GM19395 (cell line): ENCODE results near the gene DPP4.

Experiments used
- ATAC-seq: cut with Tn5 transposase; IDR thresholded peaks from one replicate; pipeline ENCODE4 v1.9.1; 2021; ENCODE audit warnings: mild to moderate bottlenecking, moderate library complexity; ENCODE audit not compliant: unreplicated experiment

The DPP4 gene

DNA sequence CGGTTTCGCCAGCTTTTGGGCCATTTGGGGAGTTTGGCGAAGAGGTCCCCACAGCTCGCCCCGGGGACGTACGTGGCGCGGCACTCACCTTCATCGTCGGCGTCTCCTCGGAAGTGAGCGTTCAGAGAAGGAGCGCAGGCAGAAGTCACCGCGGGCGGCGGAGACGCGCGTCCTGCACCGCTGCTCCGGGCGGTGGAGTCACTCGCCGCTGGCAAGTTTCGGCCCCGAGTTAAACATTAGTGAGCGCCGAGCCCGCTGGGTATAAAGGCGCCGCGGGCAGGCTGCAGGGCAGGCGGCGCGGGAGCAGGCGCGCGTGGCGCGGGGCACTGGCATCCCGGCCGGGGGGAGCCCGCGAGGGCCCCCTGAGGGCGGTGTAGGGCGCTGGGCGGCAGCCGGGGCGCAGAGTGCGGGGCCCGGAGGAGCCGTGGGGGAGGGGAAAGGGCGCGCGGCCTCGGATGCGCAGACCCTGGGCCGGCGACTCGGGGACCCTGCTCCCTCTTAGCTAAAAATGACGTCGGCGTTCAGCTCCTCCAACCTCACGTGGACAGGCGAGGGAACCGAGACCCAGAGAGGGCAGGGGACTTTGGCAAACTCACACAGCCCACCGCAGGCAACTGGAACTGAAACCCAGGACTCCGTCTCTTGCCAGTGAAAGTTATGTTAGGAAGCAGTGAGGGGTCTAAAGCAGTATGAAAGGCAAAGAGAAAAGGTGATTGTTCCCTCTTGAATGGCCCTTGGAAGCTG is at the start of gene DPP4:
TSS of gene DPP4 (minus strand) at position 328 of the 744 bp plus-strand sequence. CDS start at position 94, 234 bp downstream.
- ATAC-seq: peak; percentile 87

DNA sequence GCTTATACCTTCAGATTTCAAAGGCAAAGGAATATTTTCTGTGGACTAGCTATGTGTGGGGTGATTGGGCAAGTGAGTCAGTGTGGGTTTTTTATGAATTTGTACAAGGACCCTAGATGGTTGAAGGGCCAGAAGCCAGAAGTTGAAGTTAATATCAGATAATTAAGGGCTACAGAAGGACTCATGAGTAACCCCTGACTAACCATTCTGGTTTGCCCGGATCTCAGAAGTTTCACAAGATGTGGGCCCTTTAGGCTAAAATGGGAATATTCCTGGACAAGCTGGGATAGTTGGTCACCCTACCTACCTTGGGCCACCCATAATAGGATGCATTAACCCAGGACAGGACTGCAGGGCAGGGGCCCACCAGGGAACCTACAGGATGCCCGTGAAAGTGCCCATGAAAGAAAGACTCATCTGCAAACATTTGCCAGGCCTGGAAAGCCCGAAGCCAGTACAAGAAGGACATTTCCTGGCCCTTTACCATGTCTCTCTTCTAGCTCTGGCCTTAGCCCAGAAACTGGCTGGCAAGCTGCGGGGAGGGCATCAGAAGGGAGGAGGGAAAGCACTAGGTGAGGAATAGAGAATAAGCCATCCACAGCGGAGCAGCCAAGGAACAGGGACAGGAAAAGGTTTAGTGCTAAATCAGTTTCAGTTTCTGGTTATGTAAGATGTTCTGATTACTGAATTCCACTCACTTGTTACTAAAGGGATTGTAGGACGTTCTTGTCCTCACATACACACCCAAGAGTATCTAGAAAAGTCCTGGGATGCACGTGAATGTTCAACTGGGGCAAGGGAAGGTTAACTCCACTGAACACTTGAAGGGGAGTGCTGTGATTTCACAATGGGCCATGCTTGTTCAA is 44.4 kb upstream of the DPP4 start:
- no peak for ATAC-seq

DNA sequence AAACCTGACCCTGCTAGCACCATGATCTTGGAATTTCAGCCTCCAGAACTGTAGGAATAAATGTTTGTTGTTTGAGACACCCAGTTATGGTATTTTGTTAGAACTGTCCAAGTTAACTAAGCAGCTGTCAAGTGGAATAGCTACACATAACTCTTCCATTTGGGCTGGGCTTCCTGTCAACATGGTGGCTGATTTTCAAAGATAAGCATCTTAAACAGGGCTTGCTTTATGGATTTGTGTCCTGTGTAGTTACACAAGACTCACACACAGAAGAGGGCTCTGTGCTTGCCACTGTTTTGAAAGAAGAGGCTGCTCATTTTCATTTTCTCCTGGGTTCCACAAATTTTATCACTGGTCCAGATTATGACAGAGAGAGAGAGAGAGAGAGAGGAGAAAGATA is 42.3 kb upstream of the DPP4 start:
- ATAC-seq: no peak

DNA sequence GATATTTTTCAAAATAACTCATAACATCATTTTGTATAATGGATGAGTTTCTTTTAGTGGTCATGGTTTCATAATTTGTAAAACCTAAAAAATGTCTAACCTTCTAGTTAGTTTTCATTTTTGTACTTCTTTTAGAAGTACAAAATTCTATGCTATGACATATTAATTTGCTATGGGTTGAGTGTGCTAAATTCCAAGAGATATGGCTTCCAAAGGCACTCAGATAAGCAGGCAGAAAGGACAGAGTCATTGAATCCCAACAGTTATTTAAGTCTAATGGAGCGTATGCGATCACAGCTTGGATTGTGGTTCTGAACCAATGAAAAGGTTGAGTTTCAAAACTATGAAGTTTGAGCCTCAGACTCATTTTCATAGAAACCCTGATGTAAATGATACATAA is 41.1 kb upstream of the DPP4 start:
- no peak for ATAC-seq

DNA sequence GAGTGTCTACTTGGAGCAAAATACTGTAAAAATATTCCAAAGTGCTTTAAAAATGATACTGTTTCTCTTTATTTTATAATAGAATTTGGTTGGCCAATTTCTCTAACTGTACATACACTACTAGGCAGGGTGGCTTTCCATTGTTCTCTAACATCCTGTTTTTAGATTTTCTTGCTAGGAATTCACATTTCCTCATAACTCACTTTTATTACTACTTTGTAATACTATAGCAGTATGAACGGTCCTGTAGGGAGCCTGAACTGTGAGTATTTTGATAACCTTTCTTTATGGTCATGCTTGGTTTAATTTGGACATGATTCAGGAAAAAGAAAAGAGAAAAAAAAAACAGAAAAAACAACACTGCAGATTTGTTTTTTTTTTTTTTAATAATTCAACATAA is 40.3 kb upstream of the DPP4 start:
- ATAC-seq: no peak

DNA sequence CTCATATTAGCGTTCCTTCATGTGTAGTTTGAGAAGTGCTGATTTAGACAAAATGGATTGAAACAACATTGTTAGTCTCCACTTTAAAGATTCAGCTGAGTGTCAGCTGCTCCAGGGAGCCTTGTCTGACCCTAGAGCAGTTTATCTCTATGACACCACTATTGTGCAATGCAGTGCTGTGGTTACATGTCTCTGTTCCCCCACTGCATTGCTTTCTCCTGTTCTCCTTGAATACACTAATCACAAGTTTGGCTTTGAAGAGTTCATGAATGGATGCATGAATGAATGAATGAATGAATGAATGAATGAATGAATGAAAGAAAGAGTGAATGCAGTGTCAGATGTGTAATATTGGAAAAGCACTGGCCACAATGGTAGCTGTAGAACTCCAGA is 39.8 kb upstream of the DPP4 start:
- no peak for ATAC-seq

DNA sequence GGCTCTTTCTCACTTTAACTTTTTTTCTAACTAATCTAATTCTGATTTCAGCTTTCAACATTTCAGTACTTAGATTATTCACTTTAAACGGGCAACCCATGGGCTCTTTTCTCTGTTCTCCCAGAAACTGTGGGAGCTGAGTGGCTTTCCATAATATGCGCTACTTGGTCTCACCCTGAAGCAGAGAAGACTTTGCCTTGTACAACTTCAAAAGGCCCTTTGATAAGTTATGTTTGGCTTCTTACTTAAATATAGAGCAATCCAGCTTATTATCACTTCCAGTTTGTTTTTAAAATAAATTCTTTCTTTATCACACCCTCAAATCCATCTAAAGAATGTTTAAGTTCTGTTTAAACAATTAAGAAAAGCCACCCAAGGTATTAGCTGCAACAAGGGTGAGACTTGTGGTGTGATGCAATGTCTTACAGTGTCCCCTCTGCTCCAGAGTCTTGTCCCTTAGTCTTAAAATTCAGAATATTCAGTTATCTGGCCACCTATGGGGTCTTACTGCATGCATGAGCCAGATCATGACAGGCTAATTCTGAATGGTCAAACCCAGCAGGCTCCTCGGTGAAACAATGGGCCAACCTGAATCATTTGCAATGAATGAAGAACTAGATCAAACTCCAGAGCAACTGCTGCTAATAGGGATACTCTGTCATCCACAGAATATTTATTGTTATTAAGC is 39.2 kb upstream of the DPP4 start:
- ATAC-seq: no peak

DNA sequence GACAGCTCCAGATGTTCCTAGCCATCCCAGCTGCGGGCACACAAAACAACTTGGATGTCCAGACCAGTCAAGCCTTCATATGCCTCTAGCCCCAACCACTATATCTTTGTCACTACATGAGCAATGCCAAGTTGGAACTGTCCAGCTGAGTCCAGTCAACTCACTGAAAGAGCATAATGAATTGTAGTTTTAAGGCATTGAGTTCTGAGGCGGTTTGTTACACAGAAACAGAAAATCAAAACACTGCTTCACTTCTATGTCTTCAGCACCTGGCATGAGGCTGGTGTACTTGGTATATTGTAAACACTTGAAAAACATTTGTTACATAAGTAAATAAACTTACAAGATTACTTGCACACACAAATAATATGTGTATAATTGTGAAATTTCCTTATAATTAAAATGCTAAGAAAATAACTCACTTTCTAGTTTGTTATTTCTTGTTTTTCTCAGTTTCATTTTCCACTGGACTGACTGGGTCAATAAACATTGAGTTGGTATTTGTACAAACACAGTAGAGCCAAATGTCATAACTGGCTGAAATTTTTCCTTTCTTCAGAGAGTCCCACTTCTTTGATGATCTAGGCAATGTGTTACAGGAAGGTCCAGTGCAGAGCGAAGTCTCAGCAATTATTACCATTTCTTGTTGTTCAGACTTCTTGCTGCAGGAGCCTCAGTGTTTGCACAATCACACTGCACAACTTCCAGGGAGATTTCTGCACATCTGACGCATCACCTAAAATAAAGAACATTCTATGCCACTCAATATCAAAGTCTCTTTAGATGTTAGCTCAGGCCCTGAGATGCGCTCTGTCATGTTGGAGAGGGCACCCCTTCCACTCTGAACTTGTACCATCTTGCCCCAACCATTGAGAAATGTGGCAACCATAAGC is 38.2 kb upstream of the DPP4 start:
- no peak for ATAC-seq

DNA sequence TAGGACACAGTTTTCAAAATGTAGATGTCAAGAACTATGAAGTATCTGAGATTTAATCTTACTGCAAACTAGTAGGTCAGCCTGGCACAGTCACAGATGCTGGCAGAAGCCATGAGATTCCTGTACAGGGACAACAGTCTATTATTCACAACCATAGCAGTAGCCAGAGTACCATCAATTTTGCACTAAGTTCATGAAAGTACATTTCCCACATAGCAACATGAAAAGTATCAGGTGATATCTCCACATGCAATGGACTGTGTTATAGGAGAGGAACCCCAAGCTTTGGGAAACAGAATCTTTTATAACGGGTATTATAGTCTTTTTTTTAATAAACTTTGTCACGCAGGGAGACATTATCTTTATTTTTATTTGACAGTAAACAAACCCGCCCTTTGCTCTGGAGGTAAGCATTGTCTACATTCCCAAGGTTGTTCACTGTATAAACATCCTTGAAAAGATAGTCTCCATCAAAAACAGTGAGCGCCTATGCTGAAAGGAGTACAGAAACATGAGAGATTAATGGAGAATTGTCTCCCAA is 33.4 kb upstream of the DPP4 start:
- ATAC-seq: no peak

DNA sequence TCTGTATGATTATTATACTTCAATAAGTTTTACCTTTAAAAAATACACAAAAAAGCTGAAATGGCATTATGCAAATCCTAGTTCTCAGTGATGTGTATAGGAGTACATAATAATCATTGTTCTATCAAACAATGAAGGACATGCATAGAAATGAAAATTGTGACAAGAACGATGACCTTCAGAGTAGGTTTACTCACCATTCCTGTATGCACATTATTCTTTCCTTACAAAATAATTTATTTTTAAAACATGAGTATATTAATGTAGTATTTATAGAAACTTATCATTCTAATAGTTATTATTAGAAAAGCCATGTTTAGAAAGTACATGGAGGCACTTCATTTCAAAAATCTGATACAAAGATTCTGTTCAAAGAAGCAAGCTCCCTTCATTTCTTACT is 32.7 kb upstream of the DPP4 start:
- ATAC-seq: no peak

DNA sequence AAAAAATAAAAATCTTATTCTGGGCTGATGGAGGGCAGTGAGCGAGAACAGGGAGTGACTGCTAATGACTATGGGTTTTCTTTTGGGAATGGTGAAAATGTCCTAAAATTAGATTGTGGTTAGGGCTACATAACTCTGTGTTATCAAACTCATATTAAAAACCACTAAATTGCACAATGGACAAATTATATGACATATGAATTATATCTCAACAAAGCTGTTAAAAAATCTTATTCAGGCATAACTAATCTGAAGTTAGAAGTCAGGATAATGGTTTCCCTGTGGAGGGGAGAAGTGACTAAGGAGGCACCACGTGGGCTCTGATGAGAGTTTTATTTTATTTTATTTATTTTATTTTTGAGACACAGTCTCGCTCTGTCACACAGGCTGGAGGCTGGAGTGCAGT is 32.1 kb upstream of the DPP4 start:
- ATAC-seq: no peak

DNA sequence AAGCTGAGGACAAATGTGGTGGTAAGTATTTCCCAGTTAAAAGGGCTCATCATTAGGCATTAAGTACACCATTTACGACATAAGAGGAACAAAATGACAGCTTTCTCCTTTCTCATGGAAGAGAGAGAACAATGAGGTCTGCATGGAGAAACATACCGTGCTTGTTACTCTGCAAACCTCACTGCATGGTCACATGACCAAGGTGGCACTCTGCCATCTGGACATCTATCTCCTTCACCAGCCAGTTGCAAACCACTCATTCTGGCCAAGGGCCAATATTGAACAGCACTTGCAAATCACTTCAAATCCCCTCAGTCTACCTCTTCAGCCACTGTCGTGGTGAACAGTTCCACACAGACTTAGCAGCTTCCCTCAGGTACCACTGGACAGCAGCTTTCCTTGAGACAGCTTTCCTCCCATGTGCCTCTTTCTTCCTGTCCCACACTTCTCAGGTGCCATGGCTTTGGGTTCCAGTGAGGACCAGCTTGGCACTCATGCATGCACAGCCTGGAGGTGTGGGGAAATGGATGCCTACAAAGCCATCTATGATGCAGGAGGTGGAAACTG is 29.5 kb upstream of the DPP4 start:
- no peak for ATAC-seq

DNA sequence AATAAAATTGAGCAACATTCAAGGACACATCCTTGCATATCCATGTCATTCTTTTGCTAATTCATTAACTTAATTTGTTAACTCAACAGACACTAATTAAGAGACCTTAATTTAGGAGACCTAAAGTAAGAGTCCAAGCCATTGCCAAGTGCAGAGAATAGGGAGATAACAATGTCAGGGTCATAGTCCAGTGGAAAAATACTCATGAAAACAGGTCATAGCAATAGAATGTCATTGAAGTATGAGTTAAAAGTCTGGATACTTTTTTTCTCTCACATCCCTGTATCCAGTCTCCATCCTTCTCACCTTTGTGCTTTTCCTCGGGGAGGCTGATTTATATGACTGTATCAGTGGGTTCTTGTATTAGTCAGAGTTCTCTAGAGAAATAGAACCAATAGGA is 26.6 kb upstream of the DPP4 start:
- ATAC-seq: no peak

DNA sequence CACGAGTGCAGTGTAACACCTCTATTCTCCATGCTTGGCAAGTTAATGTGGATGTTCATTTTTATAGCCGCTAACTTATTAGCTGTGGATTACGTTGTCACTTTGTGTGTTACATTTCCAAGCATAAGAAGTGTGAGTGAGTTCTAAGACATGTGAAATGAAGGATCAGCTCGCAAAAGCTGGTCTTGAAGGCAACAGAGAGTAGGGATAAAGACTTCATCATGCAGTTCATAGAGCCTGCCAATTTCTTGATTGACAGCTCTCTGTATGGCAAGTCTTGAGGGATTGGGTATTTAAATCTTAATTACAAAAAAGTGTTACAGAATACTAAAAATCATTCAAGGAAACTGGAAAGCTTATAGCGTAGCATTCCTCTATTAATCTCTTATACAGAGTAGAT is 25.8 kb upstream of the DPP4 start:
- no peak for ATAC-seq

DNA sequence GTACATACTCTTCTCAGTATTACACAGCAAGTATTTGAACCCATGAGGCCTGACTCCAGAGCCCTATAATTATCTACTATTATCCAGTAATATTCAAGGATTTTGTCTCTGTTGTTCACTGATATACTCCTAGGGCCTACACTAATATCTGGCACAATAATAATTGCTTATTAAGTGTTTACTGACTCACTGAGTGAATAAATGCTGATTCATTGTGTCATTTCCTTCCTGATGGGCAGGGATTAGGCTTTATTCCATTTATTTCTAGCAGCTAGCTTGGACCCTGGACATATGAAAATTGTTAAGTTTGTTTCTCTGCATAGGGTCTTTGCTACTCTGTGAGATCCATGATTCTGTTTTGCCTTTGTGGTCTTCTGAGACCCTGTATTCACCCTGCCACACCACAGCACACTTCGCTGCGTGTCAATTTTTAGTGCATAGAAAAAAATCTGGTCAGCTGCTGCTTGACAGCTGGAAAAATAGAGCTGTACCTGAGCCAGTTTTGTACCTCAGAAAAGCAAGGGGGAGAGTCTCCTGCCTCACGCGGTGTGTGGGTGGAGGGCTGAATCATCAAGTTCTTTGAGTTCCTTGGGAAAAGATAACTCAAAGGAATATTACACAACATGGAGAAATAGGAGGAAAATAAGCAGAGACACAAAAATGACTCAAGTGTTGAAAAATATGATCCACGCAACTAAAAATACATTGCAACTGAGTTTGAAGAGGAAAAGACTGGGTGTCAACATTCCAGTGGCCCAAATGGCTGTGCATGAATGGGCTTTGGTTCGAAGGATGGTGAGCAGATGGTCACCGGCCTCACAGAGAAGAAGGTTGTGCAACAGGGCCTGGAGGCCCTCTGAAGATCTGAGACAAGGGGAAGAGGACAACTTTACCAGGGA is 18.9 kb upstream of the DPP4 start:
- ATAC-seq: no peak

DNA sequence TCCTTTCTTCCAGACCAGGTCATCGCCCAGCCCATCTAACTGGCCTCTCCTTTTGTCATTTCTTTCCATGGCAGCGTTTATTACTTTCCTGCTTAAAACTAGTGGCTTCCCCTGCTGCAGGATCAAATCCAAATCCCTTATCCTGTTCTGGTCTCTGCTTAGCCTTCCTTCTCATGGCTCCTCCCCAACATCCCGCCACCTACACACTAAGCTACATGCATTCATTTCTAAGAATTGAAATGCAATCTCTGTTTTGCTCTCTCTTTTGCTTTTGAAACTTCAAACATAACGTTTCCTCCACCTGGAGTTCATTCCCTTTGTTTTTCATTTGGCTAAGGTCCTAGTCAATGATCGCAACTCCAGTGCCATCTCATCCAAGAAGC is 18.0 kb upstream of the DPP4 start:
- no peak for ATAC-seq

DNA sequence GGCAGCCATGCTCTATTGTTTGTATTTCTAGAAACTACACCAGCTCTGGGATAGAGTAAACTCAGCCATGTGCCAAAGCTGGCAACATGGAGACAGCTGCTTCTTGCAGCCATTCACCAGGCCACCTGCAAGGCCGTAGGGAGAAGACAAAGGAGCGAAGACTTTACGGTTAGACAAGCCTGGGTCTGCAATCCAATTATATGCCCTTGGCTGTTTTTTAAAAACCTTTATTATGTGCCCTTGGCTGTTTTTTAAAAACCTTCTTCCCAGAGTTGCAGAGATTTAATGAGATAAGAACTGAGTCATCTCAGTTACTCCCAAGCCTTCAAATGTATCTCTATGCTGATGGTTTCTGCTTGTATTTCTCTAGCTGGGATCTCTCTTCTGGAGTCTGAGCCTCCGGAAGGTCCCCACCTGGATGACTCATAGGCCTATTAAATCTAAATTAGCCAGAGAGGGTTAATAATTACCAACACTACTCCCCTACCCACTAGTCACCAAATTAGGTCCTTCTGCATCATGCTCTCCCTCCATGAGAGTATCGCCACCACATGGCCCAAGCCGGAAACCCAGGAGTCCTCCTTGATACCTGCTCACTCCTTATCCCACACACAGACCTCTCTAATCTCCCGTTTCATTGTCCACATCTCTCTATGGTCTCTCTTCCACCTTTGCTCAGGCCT is 17.5 kb upstream of the DPP4 start:
- no peak for ATAC-seq

DNA sequence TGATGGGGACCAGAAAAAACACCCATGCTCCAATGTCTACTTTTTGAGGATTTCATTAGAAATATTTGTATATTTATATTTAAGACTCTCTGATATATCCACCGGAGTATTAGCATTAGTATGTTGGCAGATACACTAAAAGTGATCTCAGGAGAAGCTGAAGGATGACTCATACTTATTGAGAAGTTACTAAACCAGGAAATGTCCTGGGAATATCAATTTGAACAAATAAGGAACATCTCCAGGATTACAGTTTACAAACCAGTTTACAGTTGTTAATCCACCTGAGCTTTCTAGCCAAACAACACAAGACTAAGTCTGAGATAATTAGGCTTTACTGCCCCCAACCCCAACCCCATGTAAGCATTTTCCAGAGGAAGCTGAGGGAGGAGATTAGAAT is 16.1 kb upstream of the DPP4 start:
- ATAC-seq: no peak

DNA sequence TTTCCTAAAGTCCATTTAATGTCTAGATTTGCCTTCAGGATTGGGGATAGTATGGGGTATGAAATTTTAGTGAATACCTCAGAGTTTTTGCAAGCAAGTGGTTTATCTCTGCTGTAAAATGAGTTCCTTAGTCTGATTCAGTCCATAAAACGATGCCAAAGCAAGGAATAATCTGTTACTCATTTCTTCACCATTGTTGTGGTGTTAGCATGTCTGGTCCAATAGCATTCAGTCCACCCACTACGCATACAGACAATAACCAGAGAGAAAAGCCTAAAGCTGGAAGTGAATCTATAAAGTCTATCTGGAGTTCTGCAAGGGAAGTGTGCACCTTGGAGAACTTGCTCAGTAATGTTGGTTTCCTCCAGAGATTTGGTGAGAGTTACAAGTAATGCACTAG is 12.9 kb upstream of the DPP4 start:
- ATAC-seq: no peak
